Osteoblast (primary cell): ENCODE results near the gene PDGFRA. TPM values are rescaled to one million over a fixed set of nuclear protein-coding genes. Genes with fewer than 3 reads are reported as not detected.

Source experiments
- DNase-seq: peaks from one replicate; pipeline ENCODE4 v3.0.0; 2011; ENCODE audit warnings: low spot score, mixed read lengths; ENCODE audit not compliant: insufficient read length; ENCODE audit errors: missing footprints
- H2AFZ ChIP-seq: 2 replicates; pipeline ENCODE4 v1.6.0; 2011; ENCODE audit warnings: mild to moderate bottlenecking, low read length
- H3K27ac ChIP-seq: 2 replicates; pipeline ENCODE4 v1.5.1; 2011; ENCODE audit warnings: mild to moderate bottlenecking, low read depth, low read length, moderate library complexity
- H3K27me3 ChIP-seq: 2 replicates; pipeline ENCODE4 v1.6.0; 2012; ENCODE audit warnings: mild to moderate bottlenecking, control low read depth, inconsistent platforms, low read length, moderate library complexity; ENCODE audit not compliant: insufficient read depth
- H3K36me3 ChIP-seq: 2 replicates; pipeline ENCODE4 v1.5.1; 2011; ENCODE audit warnings: mild to moderate bottlenecking, low read length, control low read depth, moderate library complexity; ENCODE audit not compliant: insufficient read depth
- H3K4me1 ChIP-seq: 2 replicates; pipeline ENCODE4 v1.5.1; 2011; ENCODE audit warnings: mild to moderate bottlenecking, low read length, control low read depth, moderate library complexity; ENCODE audit not compliant: insufficient read depth
- H3K4me2 ChIP-seq: 2 replicates; pipeline ENCODE4 v1.6.0; 2011; ENCODE audit warnings: mild to moderate bottlenecking, low read length; ENCODE audit not compliant: insufficient read depth
- H3K4me3 ChIP-seq: fragments of 200-600 bp; sonication (generic); 3 replicates; pipeline ENCODE4 v1.5.1; 2012; ENCODE audit warnings: mild to moderate bottlenecking, low read length, inconsistent platforms; ENCODE audit not compliant: insufficient read depth
- H3K79me2 ChIP-seq: 2 replicates; pipeline ENCODE4 v1.6.0; 2012; ENCODE audit warnings: mild to moderate bottlenecking, low read length, control low read depth, inconsistent platforms; ENCODE audit not compliant: insufficient read depth
- H3K9me3 ChIP-seq: 2 replicates; pipeline ENCODE4 v1.5.1; 2011; ENCODE audit warnings: low read depth, low read length, control low read depth
- H4K20me1 ChIP-seq: 2 replicates; pipeline ENCODE4 v1.6.0; 2012; ENCODE audit warnings: mild to moderate bottlenecking, low read length, control low read depth; ENCODE audit not compliant: insufficient read depth
- CTCF ChIP-seq: IDR thresholded peaks from 2 replicates; pipeline ENCODE4 v1.5.1; 2011; ENCODE audit warnings: mild to moderate bottlenecking, low read depth, low read length, moderate library complexity; ENCODE audit errors: extremely low read depth
- total RNA-seq: library from RNA; depleted of rRNA; stranded (reverse); fragments of >200 nt; gene quantifications from 2 replicates; pipeline ENCODE4 v1.2.3, GENCODE V29; 2012

PDGFRA gene
- total RNA-seq, 1 donor, result 316 TPM

GRCh38 chr4:54213761-54214160 lies 15.3 kb upstream of the PDGFRA start:
- H2AFZ ChIP-seq, result peak overlapping the region; percentile 23

DNA sequence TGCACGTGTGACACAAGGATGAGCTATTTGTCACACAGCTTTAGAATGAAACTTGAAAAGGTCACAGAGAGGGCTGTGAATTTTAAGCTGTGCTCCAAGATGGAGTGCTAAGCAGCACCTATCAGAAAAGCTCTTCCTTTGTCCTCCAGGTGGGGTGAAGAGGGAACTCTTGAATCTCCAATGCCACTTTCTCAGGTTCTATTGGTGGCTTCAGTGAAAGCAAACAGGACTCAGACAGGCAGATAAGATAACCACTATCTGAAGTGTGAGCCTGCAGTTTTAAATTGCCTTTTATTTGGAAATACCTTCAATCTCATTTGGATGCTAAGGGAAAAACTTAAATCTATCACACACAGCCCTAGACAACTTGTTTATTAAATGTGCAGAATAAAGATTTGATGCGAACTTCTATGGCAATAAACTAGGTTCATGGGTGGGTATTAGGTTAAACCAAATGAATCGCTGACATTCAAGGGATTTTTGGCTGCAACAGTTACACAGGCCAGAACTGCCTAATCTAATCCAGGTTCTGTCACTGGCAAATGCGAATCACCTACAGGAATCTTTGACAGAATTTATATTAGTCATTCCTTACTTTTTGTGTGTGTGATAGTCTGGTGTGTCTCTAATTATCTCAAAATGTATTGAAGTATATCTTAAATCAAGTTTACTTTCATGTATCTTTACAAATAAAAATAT lies 13.6 kb upstream of the PDGFRA start:
- Histone ChIP-seq H3K4me2 (no peak overlapping the region), H3K4me3 (no peak overlapping the region), H2AFZ (no peak overlapping the region), H3K27ac (no peak overlapping the region), H3K9me3 (no peaks in the 10 kb centered on the region), H3K4me1 (peaks cover 12% of the 10 kb centered on the region), H4K20me1 (no peaks in the 10 kb centered on the region), H3K27me3 (no peaks in the 10 kb centered on the region), H3K79me2 (no peaks in the 10 kb centered on the region), H3K36me3 (no peaks in the 10 kb centered on the region)
- DNase-seq, result no peak
- no peak for TF ChIP-seq CTCF

More at GRCh38 chr4:54213761-54214160, 15.3 kb upstream of the PDGFRA start:
- Histone ChIP-seq H3K27me3 (no peaks in the 10 kb centered on the region), H3K27ac (no peak overlapping the region), H3K4me2 (no peak overlapping the region), H4K20me1 (no peaks in the 10 kb centered on the region), H3K4me1 (peaks cover 12% of the 10 kb centered on the region), H3K4me3 (no peak overlapping the region), H3K9me3 (no peaks in the 10 kb centered on the region), H3K79me2 (no peaks in the 10 kb centered on the region), H3K36me3 (no peaks in the 10 kb centered on the region)
- no peak for DNase-seq
- no peak for TF ChIP-seq CTCF

GRCh38 chr4:54217642-54218495 lies 11.2 kb upstream of the PDGFRA start:
- H3K4me2 ChIP-seq, result peak overlapping the region; percentile 97
- H3K36me3 ChIP-seq, result no peaks in the 10 kb centered on the region
- DNase-seq, result peak; percentile 93
- peak overlapping the region; percentile 74 for H3K4me3 ChIP-seq
- peak overlapping the region; percentile 92 for H2AFZ ChIP-seq
- no peaks in the 10 kb centered on the region for H4K20me1 ChIP-seq
- H3K4me1 ChIP-seq, result peaks cover 11% of the 10 kb centered on the region
- no peaks in the 10 kb centered on the region for H3K79me2 ChIP-seq
- TF ChIP-seq CTCF, result peak; percentile 97
- H3K27ac ChIP-seq, result peak overlapping the region; percentile 41
- H3K9me3 ChIP-seq, result no peaks in the 10 kb centered on the region
- H3K27me3 ChIP-seq, result no peaks in the 10 kb centered on the region

- no peak for TF ChIP-seq CTCF
- Histone ChIP-seq H3K4me2 (no peak overlapping the region), H3K4me3 (no peak overlapping the region), H4K20me1 (no peaks in the 10 kb centered on the region), H2AFZ (no peak overlapping the region), H3K27me3 (no peaks in the 10 kb centered on the region), H3K36me3 (no peaks in the 10 kb centered on the region), H3K27ac (no peak overlapping the region), H3K9me3 (no peaks in the 10 kb centered on the region), H3K79me2 (no peaks in the 10 kb centered on the region), H3K4me1 (peaks cover 5% of the 10 kb centered on the region)
- no peak for DNase-seq
These were observed 10.4 kb upstream of the PDGFRA start for GRCh38 chr4:54218736-54219135.
